HepG2 (cell line): ENCODE results near the gene ABCC8.

Source experiments
- CTCF ChIP-seq: sonication (generic); formaldehyde crosslinking; IDR thresholded peaks from 2 replicates; pipeline ENCODE4 v1.5.0; 2020; ENCODE audit warnings: mild to moderate bottlenecking, missing genetic modification reagents, moderate library complexity
- EZH2 ChIP-seq: conservative IDR thresholded peaks from 2 replicates; pipeline ENCODE4 v1.6.1; 2012; ENCODE audit warnings: mild to moderate bottlenecking, low read depth, low read length, moderate library complexity
- POLR2AphosphoS5 ChIP-seq: IDR thresholded peaks from 2 replicates; pipeline ENCODE4 v1.6.1; 2012; ENCODE audit warnings: low read depth, low read length
- POLR2G ChIP-seq: fragments of 200-400 bp; formaldehyde crosslinking; IDR thresholded peaks from 2 replicates; pipeline ENCODE4 v1.6.1; 2018; ENCODE audit warnings: mild to moderate bottlenecking, low read depth, low read length, moderate library complexity
- ZHX1 ChIP-seq: sonication (generic); formaldehyde crosslinking; IDR thresholded peaks from 2 replicates; pipeline ENCODE4 v1.8.1; 2022; ENCODE audit warnings: low read depth, mild to moderate bottlenecking, missing genetic modification reagents
- ZNF564 ChIP-seq: sonication (generic); formaldehyde crosslinking; IDR thresholded peaks from 2 replicates; pipeline ENCODE4 v1.8.1; 2023; ENCODE audit warnings: mild to moderate bottlenecking, missing genetic modification reagents
- ZNF7 ChIP-seq: IDR thresholded peaks from 2 replicates; pipeline ENCODE4 v1.6.1; 2016; ENCODE audit warnings: missing biosample characterization, missing genetic modification reagents

GRCh38 chr11:17413414-17414316 is 63.0 kb downstream of the ABCC8 start:
- TF ChIP-seq ZNF564 (no peak), CTCF (no peak), EZH2 (no peak), ZNF7 (CRISPR knock-in tag) (no peak), POLR2AphosphoS5 (no peak), POLR2G (no peak), ZHX1 (CRISPR knock-in tag) (no peak)
